HepG2 (cell line): ENCODE measurements around the gene VRK2. TPM values are rescaled to one million over a fixed set of nuclear protein-coding genes. Genes with fewer than 3 reads are reported as not detected.
A peak's percentile ranks its signal among the peaks of the same experiment; 100 is the strongest.

Source experiments
- ATAC-seq: fragments of 200-7000 bp; cut with Tn5 transposase; 3 replicates; pipeline ENCODE4 v1.9.1; 2020; ENCODE audit warnings: mild to moderate bottlenecking, moderate library complexity
- BruUV-seq: library from RNA; stranded (reverse); fragments of 400-500 nt; replicated peaks from 2 replicates; lab custom pipeline; 2021; lab: Mats Ljungman, UMichigan
- CTCF ChIA-PET: fragments of 300-600 bp; formaldehyde crosslinking; extraction: SDS; loops from one replicate; lab custom pipeline; 2021; ENCODE audit warnings: low total read pairs, inconsistent platforms, low intra/inter-chr PET ratio; lab: Yijun Ruan, JAX
- POLR2A ChIA-PET: fragments of 350-600 bp; sonication (Branson Sonifier 250); formaldehyde crosslinking; loops from one replicate; lab custom pipeline; 2020; ENCODE audit warnings: antibody characterized with exemption, inconsistent platforms; lab: Yijun Ruan, JAX
- DNase-seq: peaks from one replicate; pipeline ENCODE4 v3.0.0-alpha.2; 2015; ENCODE audit warnings: low spot score
- FAIRE-seq: peaks from 3 replicates; lab custom pipeline; 2011; peaks lifted over from hg19 to GRCh38; lab: Jason Lieb, UNC
- H2AFZ ChIP-seq: one replicate; pipeline ENCODE4 v1.6.1; 2011; ENCODE audit warnings: low read length, inconsistent platforms
- H3K27ac ChIP-seq: fragments of 300-600 bp; 3 replicates; pipeline ENCODE4 v1.8.0; 2011; ENCODE audit warnings: mixed run types, mild to moderate bottlenecking, mixed read lengths, low read length, inconsistent platforms; ENCODE audit not compliant: insufficient read depth; ENCODE audit errors: extremely low read length
- H3K27me3 ChIP-seq, 2 experiments: fragments of 200-600 bp in 1 of 2; 2 replicates in 1 of 2; 3 replicates in 1 of 2; pipeline versions ENCODE4 v1.6.0 to v1.8.0; 2011; ENCODE audit warnings: low read length in 2 of 2, mild to moderate bottlenecking in 2 of 2, moderate library complexity in 2 of 2, inconsistent platforms in 1 of 2; ENCODE audit not compliant: insufficient read depth in 2 of 2, control insufficient read depth in 1 of 2
- H3K36me3 ChIP-seq, 2 experiments: fragments of 200-600 bp in 1 of 2; replicated peaks in 1 of 2; 2 replicates in 1 of 2; 3 replicates in 1 of 2; pipeline versions ENCODE4 v1.5.1 to v1.8.0; 2011; ENCODE audit warnings: low read length in 2 of 2, inconsistent platforms in 1 of 2; ENCODE audit not compliant: insufficient read depth in 2 of 2, control insufficient read depth in 1 of 2
- H3K4me1 ChIP-seq: 2 replicates; pipeline ENCODE4 v1.5.1; 2012; ENCODE audit warnings: low read length, inconsistent platforms; ENCODE audit not compliant: insufficient read depth
- H3K4me2 ChIP-seq: 2 replicates; pipeline ENCODE4 v1.6.0; 2011; ENCODE audit warnings: low read depth, low read length, inconsistent platforms
- H3K4me3 ChIP-seq, 3 experiments: fragments of 200-600 bp in 1 of 3; sonication (generic), shearing (Covaris generic) in 1 of 3; replicated peaks in 1 of 3; 2 replicates each; pipeline ENCODE4 v1.5.1; 2011 to 2016; ENCODE audit warnings: low read length in 3 of 3, inconsistent platforms in 2 of 3, low read depth in 2 of 3, mild to moderate bottlenecking in 2 of 3, control low read depth in 1 of 3, mixed read lengths in 1 of 3; ENCODE audit not compliant: insufficient read depth in 1 of 3
- H3K79me2 ChIP-seq: one replicate; pipeline ENCODE4 v1.6.1; 2011; ENCODE audit warnings: low read length, inconsistent platforms; ENCODE audit not compliant: insufficient read depth
- H3K9ac ChIP-seq: 2 replicates; pipeline ENCODE4 v1.6.0; 2011; ENCODE audit warnings: mild to moderate bottlenecking, low read depth, low read length, inconsistent platforms; ENCODE audit not compliant: insufficient read depth
- H3K9me3 ChIP-seq: 2 replicates; pipeline ENCODE4 v1.5.1; 2012; ENCODE audit warnings: mild to moderate bottlenecking, low read length
- H4K20me1 ChIP-seq: 2 replicates; pipeline ENCODE4 v1.6.0; 2011; ENCODE audit warnings: inconsistent platforms, mild to moderate bottlenecking, low read length, moderate library complexity; ENCODE audit not compliant: insufficient read depth
- ARNTL ChIP-seq: sonication (generic); formaldehyde crosslinking; IDR thresholded peaks from 2 replicates; pipeline ENCODE4 v1.4.0; 2020; ENCODE audit warnings: mild to moderate bottlenecking, missing genetic modification reagents
- ELF3 ChIP-seq: IDR thresholded peaks from 2 replicates; pipeline ENCODE4 v1.6.1; 2016; ENCODE audit warnings: missing genetic modification reagents, missing compliant biosample characterization
- HNF4A ChIP-seq: sonication (generic); formaldehyde crosslinking; IDR thresholded peaks from 2 replicates; pipeline ENCODE4 v1.4.0; 2020; ENCODE audit warnings: missing genetic modification reagents
- JUNB ChIP-seq: sonication (generic); formaldehyde crosslinking; IDR thresholded peaks from 2 replicates; pipeline ENCODE4 v1.8.0; 2022; ENCODE audit warnings: missing genetic modification reagents, mild to moderate bottlenecking, borderline replicate concordance
- POGZ ChIP-seq: sonication (generic); formaldehyde crosslinking; IDR thresholded peaks from 2 replicates; pipeline ENCODE4 v1.4.0; 2020; ENCODE audit warnings: mild to moderate bottlenecking, missing genetic modification reagents
- RORA ChIP-seq: sonication (generic); formaldehyde crosslinking; IDR thresholded peaks from 2 replicates; pipeline ENCODE4 v1.5.0; 2020; ENCODE audit warnings: mild to moderate bottlenecking, missing genetic modification reagents, moderate library complexity
- RXRA ChIP-seq: sonication (generic); formaldehyde crosslinking; IDR thresholded peaks from 2 replicates; pipeline ENCODE4 v1.5.1; 2020; ENCODE audit warnings: missing genetic modification reagents
- ZNF746 ChIP-seq: sonication (generic); formaldehyde crosslinking; IDR thresholded peaks from 2 replicates; pipeline ENCODE4 v1.8.0; 2022; ENCODE audit warnings: mild to moderate bottlenecking, missing genetic modification reagents
- ZNF780A ChIP-seq: sonication (generic); formaldehyde crosslinking; IDR thresholded peaks from 2 replicates; pipeline ENCODE4 v1.8.0; 2022; ENCODE audit warnings: mild to moderate bottlenecking, missing genetic modification reagents, moderate library complexity
- ZNF839 ChIP-seq: sonication (generic); formaldehyde crosslinking; IDR thresholded peaks from 2 replicates; pipeline ENCODE4 v1.4.0; 2020; ENCODE audit warnings: missing genetic modification reagents, mild to moderate bottlenecking, borderline replicate concordance
- WGBS: methylation state at CpG from one replicate; pipeline ENCODE4 v1.1.6; 2017; ENCODE audit warnings: low lambda C conversion rate; 5-methylcytosine and 5-hydroxymethylcytosine counted together
- in situ Hi-C: cut with HindIII; loops from 2 replicates; pipeline ENCODE4 v1.10.0; 2017; ENCODE audit warnings: low pct_unique_long_range_greater_than_20kb; ENCODE audit not compliant: extremely low pct_ligation_motif_present
- intact Hi-C: fragments of 100-400 bp; cut with micrococcal nuclease; formaldehyde crosslinking; loops from one replicate; pipeline ENCODE4 v1.10.0; 2022; ENCODE audit not compliant: unreplicated experiment
- polyA plus RNA-seq, 8 experiments: library from polyadenylated mRNA; depleted of rRNA in 3 of 8; stranded (reverse) in 7 of 8; unstranded in 1 of 8; fragments of >200 nt; fragmentation: Illumina TruSeq in 4 of 8; extraction: Trizol in 4 of 8; gene quantifications; 2 replicates each; pipeline versions ENCODE4 v1.2.1 to v1.2.3, GENCODE V29; 2011 to 2016; ENCODE audit warnings: low read depth in 4 of 8, missing spikeins in 1 of 8, mixed read lengths in 1 of 8; ENCODE audit not compliant: insufficient read depth in 1 of 8
- total RNA-seq, 5 experiments: library from RNA; depleted of rRNA; stranded (reverse); fragments of >200 nt; fragmentation: Illumina TruSeq; extraction: Trizol; gene quantifications; 2 replicates each; pipeline ENCODE4 v1.2.3, GENCODE V29; 2016; ENCODE audit warnings: low read depth in 1 of 5
- TF ChIP-seq, protein P1 (sequence below): sonication (generic); formaldehyde crosslinking; conservative IDR thresholded peaks from 2 replicates; pipeline ENCODE4 v1.8.0; 2022; ENCODE audit warnings: missing genetic modification reagents
- TF ChIP-seq, protein P2 (sequence below): fragments of 450-650 bp; IDR thresholded peaks from 2 replicates; pipeline ENCODE4 v1.6.1; 2016
- TF ChIP-seq, protein P3 (sequence below): fragments of 450-650 bp; IDR thresholded peaks from 2 replicates; pipeline ENCODE4 v1.6.1; 2017

The VRK2 gene
- total and polyA plus RNA-seq, 2 of the 13 experiments (the other 11 are each of a cell fraction or from before 2014, with no cell fraction given): 13.3 to 29.1 TPM

DNA sequence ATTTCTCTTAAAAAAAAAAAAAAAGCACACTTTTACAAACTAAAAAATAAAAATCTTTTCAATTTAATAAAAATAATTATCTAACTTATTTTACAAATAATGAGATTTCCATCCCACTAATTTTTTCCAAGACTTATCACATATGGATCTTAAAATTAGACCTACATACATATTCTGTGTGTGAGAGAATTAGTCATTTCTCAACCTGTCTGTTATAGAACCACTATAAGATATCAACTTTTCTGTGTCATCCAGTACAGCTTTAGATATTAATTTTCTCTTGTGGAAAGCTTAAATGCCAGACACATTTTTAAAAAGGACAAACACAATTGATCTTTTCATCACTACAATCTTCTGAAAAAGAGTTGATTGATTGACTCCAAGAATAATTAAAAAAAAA lies 156.4 kb downstream of the VRK2 start:
- no peak for ATAC-seq

DNA sequence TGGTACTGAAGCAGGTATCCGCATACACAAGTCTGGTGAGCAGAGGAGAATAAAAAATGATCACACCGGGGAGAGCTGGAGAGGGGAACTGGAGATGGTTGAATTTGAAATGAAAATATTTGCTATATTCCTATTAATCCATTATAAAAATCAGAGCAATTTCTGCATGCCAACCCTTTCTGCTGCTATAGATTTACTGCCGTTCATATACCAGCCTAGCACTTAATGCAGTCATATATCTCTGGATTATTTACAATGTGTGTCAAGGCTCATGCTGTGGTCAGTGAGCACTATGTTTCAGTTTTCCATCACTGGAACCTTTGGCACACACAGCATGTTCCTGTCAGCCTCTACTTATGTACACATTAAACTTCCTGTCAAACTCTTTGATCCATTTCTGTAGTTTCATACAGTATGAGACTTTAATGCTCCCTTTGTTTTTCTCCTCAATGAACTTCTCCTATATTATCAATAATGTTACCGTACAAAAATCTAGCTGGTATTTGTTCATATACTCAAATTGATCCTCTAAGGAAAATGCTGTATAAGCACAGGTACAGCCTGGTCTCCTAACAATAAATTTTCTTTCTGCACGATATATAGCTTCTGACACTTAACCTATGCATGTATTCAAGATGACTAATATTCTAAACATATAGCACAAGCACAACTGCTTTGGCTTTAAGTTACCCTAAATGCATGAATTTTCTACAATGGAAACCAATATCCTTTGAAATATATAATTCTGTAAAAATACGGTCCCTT lies 157.8 kb downstream of the VRK2 start:
- DNase-seq: peak; percentile 93
- BruUV-seq: no TSS peak
- intact Hi-C loops: loop anchor here (1.0 kb wide), 1 partner anchor 37 kb away; the partner anchor contains the start of gene FANCL
- TF ChIP-seq RORA (CRISPR knock-in tag): 0 out of 2 replicates have a peak, but pooled peaks have one; percentile 25
- TF ChIP-seq ZNF839 (CRISPR knock-in tag): no peak
- TF ChIP-seq, protein P1, sequence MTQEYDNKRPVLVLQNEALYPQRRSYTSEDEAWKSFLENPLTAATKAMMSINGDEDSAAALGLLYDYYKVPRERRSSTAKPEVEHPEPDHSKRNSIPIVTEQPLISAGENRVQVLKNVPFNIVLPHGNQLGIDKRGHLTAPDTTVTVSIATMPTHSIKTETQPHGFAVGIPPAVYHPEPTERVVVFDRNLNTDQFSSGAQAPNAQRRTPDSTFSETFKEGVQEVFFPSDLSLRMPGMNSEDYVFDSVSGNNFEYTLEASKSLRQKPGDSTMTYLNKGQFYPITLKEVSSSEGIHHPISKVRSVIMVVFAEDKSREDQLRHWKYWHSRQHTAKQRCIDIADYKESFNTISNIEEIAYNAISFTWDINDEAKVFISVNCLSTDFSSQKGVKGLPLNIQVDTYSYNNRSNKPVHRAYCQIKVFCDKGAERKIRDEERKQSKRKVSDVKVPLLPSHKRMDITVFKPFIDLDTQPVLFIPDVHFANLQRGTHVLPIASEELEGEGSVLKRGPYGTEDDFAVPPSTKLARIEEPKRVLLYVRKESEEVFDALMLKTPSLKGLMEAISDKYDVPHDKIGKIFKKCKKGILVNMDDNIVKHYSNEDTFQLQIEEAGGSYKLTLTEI (CRISPR knock-in tag): no peak
- no peak for TF ChIP-seq ZNF746 (CRISPR knock-in tag)
- no peak for TF ChIP-seq RXRA (CRISPR knock-in tag)
- peak; percentile 51 for TF ChIP-seq HNF4A (CRISPR knock-in tag)
- TF ChIP-seq, protein P2, sequence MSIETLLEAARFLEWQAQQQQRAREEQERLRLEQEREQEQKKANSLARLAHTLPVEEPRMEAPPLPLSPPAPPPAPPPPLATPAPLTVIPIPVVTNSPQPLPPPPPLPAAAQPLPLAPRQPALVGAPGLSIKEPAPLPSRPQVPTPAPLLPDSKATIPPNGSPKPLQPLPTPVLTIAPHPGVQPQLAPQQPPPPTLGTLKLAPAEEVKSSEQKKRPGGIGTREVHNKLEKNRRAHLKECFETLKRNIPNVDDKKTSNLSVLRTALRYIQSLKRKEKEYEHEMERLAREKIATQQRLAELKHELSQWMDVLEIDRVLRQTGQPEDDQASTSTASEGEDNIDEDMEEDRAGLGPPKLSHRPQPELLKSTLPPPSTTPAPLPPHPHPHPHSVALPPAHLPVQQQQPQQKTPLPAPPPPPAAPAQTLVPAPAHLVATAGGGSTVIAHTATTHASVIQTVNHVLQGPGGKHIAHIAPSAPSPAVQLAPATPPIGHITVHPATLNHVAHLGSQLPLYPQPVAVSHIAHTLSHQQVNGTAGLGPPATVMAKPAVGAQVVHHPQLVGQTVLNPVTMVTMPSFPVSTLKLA: peak; percentile 55; the same call in 1 of the 2 replicates
- TF ChIP-seq ARNTL: no peak
- peak; percentile 89 for TF ChIP-seq POGZ
- TF ChIP-seq JUNB: no peak
- TF ChIP-seq, protein P3, sequence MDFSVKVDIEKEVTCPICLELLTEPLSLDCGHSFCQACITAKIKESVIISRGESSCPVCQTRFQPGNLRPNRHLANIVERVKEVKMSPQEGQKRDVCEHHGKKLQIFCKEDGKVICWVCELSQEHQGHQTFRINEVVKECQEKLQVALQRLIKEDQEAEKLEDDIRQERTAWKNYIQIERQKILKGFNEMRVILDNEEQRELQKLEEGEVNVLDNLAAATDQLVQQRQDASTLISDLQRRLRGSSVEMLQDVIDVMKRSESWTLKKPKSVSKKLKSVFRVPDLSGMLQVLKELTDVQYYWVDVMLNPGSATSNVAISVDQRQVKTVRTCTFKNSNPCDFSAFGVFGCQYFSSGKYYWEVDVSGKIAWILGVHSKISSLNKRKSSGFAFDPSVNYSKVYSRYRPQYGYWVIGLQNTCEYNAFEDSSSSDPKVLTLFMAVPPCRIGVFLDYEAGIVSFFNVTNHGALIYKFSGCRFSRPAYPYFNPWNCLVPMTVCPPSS: no peak
- peak; percentile 86 for TF ChIP-seq ELF3

More for the DNA sequence above, 156.4 kb downstream of the VRK2 start:
- Histone ChIP-seq H3K4me3 (peak overlapping the region; percentile 17 to 33 (median 31); a peak in 5 of 6 replicates), H3K9ac (no peak overlapping the region; the same call in 1 of the 2 replicates), H3K27ac (peak overlapping the region; percentile 64), H3K36me3 (peaks cover 0 to 7% of the 10 kb centered on the region in 2 experiments; a peak in 2 of 5 replicates)
- CTCF ChIA-PET: no interaction called here
- no peak for FAIRE-seq
- no peak for DNase-seq
- intact Hi-C loops: no loop called here
- TF ChIP-seq ZNF780A: no peak
- TF ChIP-seq, all 625 proteins: peak for 0
- no peak overlapping the region for H2AFZ ChIP-seq
- H3K79me2 ChIP-seq: no peaks in the 10 kb centered on the region
- no peaks in the 10 kb centered on the region for H4K20me1 ChIP-seq
- BruUV-seq: no TSS peak
- peak overlapping the region; percentile 66 for H3K4me2 ChIP-seq
- in situ Hi-C loops: no loop called here
- peaks cover 51% of the 10 kb centered on the region for H3K4me1 ChIP-seq
- no peaks in the 10 kb centered on the region for H3K9me3 ChIP-seq
- POLR2A ChIA-PET: interaction anchor here (1.3 kb wide), 1 partner anchor 157 kb away, joined by 3 read pairs; no protein-coding TSS in a partner anchor
- no peaks in the 10 kb centered on the region for H3K27me3 ChIP-seq

More for the DNA sequence above, 157.8 kb downstream of the VRK2 start:
- 44% methylated on average over 6 of the region's 6 CpGs for WGBS
- H3K9me3 ChIP-seq: no peaks in the 10 kb centered on the region
- peak overlapping the region; percentile 17 to 51 (median 22); a peak in 5 of 6 replicates for H3K4me3 ChIP-seq
- peak; percentile 90 for FAIRE-seq
- no peaks in the 10 kb centered on the region for H3K79me2 ChIP-seq
- H3K9ac ChIP-seq: peak overlapping the region; percentile 53; the same call in 1 of the 2 replicates
- ChIA-PET POLR2A (interaction anchor here (1.2 kb wide), 1 partner anchor 37 kb away, joined by 3 read pairs; the partner anchor contains the start of gene FANCL), CTCF (no interaction called here)
- peak overlapping the region; percentile 66 for H3K4me2 ChIP-seq
- peaks cover 0 to 4% of the 10 kb centered on the region in 2 experiments; a peak in 1 of 5 replicates for H3K36me3 ChIP-seq
- peaks cover 51% of the 10 kb centered on the region for H3K4me1 ChIP-seq
- peak overlapping the region; percentile 64 for H3K27ac ChIP-seq
- in situ Hi-C loops: no loop called here
- ATAC-seq: peak; percentile 99
- no peaks in the 10 kb centered on the region for H3K27me3 ChIP-seq
- no peaks in the 10 kb centered on the region for H4K20me1 ChIP-seq
- H2AFZ ChIP-seq: no peak overlapping the region
